Erythroblast (primary cell): ENCODE results near the gene RPS6KB2.

Experiments
- GATA1 ChIP-seq: IDR thresholded peaks from 2 replicates; pipeline ENCODE4 v1.6.1; 2011; ENCODE audit warnings: low read depth, mild to moderate bottlenecking, control low read depth, low read length, moderate library complexity
- POLR2A ChIP-seq: IDR thresholded peaks from 2 replicates; pipeline ENCODE4 v1.6.1; 2011; ENCODE audit warnings: mild to moderate bottlenecking, low read length

DNA sequence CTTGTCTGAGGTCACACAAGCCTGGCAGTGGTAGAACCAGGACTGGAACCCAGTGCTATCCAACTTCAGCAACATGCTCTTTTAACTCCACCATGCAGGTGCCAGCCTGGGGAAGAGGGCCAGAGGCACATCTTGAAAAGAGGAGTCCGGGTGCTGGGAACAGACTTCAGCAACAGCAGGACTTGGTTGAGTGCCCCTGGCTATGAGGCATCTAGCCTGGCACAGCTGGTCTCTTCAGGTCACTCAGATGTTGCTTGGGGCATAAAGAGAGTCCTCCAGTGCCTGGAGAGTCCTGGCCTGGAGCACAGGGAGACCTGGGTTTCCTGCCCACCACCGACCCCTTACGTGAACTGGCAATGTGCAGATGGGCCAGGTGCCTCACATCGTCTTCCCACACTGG is 49.8 kb upstream of the RPS6KB2 start:
- no peak for TF ChIP-seq POLR2A
- no peak for TF ChIP-seq GATA1
